ENCODE results near the gene MGAT5.

Gene MGAT5

GRCh38 chr2:134262684-134263083, 8.8 kb downstream of the MGAT5 start:
- Histone ChIP-seq H3K27ac (no peak overlapping the region), H3K36me3 (no peaks in the 10 kb centered on the region), H3K4me1 (ENCODE audit: control insufficient read depth in 1 of 2, insufficient read depth in 1 of 2, low read depth in 1 of 2, low read length in 1 of 2) (peaks cover 37 to 43% of the 10 kb centered on the region in 2 experiments), H3K4me3 (ENCODE audit: low read depth in 1 of 2, low read length in 1 of 2) (no peak overlapping the region), H3K9me3 (no peaks in the 10 kb centered on the region), H3K27me3 (no peaks in the 10 kb centered on the region)
- TF ChIP-seq CTCF (IDR thresholded peaks at IDR 0.05): no peak

- no peak for TF ChIP-seq CTCF (IDR thresholded peaks at IDR 0.05)
- Histone ChIP-seq H3K4me1 (ENCODE audit: control insufficient read depth in 1 of 2, insufficient read depth in 1 of 2, low read depth in 1 of 2, low read length in 1 of 2) (no peaks in the 10 kb centered on the region), H3K36me3 (no peaks in the 10 kb centered on the region), H3K27me3 (no peaks in the 10 kb centered on the region), H3K9me3 (no peaks in the 10 kb centered on the region), H3K27ac (no peak overlapping the region), H3K4me3 (ENCODE audit: low read depth in 1 of 2, low read length in 1 of 2) (no peak overlapping the region)
Measured at GRCh38 chr2:134268265-134268664, 14.4 kb downstream of the MGAT5 start.

GRCh38 chr2:134269230-134269629, 15.4 kb downstream of the MGAT5 start:
- no peak overlapping the region for H3K4me3 ChIP-seq (ENCODE audit: low read depth in 1 of 2, low read length in 1 of 2)
- no peaks in the 10 kb centered on the region for H3K36me3 ChIP-seq
- H3K9me3 ChIP-seq: no peaks in the 10 kb centered on the region

GRCh38 chr2:134269972-134270735, 16.3 kb downstream of the MGAT5 start:
- H3K4me3 ChIP-seq (ENCODE audit: low read depth in 1 of 2, low read length in 1 of 2): no peak overlapping the region
- H3K27ac ChIP-seq: no peak overlapping the region

More at GRCh38 chr2:134269230-134269629, 15.4 kb downstream of the MGAT5 start:
- no peak overlapping the region for H3K27ac ChIP-seq
- TF ChIP-seq CTCF (IDR thresholded peaks at IDR 0.05): no peak
- H3K4me1 ChIP-seq (ENCODE audit: control insufficient read depth in 1 of 2, insufficient read depth in 1 of 2, low read depth in 1 of 2, low read length in 1 of 2): no peaks in the 10 kb centered on the region
- H3K27me3 ChIP-seq: no peaks in the 10 kb centered on the region

GRCh38 chr2:134271758-134272157, 17.9 kb downstream of the MGAT5 start:
- TF ChIP-seq CTCF (IDR thresholded peaks at IDR 0.05): no peak
- no peaks in the 10 kb centered on the region for H3K27me3 ChIP-seq
- H3K4me1 ChIP-seq (ENCODE audit: control insufficient read depth in 1 of 2, insufficient read depth in 1 of 2, low read depth in 1 of 2, low read length in 1 of 2): peaks cover 7 to 11% of the 10 kb centered on the region in 2 experiments
- H3K27ac ChIP-seq: no peak overlapping the region
- no peaks in the 10 kb centered on the region for H3K36me3 ChIP-seq
- H3K4me3 ChIP-seq (ENCODE audit: low read depth in 1 of 2, low read length in 1 of 2): no peak overlapping the region
- H3K9me3 ChIP-seq: no peaks in the 10 kb centered on the region

More at GRCh38 chr2:134269972-134270735, 16.3 kb downstream of the MGAT5 start:
- no peak for TF ChIP-seq CTCF (IDR thresholded peaks at IDR 0.05)
- H3K36me3 ChIP-seq: no peaks in the 10 kb centered on the region
- peaks cover 7% of the 10 kb centered on the region in 2 experiments for H3K4me1 ChIP-seq (ENCODE audit: control insufficient read depth in 1 of 2, insufficient read depth in 1 of 2, low read depth in 1 of 2, low read length in 1 of 2)
- H3K27me3 ChIP-seq: no peaks in the 10 kb centered on the region
- no peaks in the 10 kb centered on the region for H3K9me3 ChIP-seq
